NCI-H2029 (cell line): ENCODE measurements around the gene SDC3.

ENCODE experiments used
- DNase-seq: peaks from one replicate; lab custom pipeline; 2025; lab: John Stamatoyannopoulos, UW

SDC3 gene

DNA sequence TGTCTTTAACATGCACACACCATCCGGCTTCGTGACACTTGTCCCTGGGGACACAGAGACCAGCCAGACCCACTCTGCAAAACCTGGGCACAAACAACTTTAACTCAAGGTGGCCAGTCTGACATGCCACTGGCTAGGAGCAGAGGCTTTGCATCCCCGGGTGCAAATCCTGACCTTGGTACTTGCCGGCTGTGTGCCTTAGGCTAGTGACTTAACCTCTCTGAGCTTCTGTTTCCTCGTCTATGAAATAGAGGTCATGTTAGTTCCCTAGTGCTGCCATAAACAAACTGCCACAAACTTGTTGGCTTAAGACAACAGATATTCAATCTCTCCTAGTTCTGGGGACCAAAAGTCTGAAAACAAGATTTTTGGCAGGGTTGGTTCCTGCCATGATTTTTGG lies 60.4 kb downstream of the SDC3 start:
- DNase-seq = no peak

DNA sequence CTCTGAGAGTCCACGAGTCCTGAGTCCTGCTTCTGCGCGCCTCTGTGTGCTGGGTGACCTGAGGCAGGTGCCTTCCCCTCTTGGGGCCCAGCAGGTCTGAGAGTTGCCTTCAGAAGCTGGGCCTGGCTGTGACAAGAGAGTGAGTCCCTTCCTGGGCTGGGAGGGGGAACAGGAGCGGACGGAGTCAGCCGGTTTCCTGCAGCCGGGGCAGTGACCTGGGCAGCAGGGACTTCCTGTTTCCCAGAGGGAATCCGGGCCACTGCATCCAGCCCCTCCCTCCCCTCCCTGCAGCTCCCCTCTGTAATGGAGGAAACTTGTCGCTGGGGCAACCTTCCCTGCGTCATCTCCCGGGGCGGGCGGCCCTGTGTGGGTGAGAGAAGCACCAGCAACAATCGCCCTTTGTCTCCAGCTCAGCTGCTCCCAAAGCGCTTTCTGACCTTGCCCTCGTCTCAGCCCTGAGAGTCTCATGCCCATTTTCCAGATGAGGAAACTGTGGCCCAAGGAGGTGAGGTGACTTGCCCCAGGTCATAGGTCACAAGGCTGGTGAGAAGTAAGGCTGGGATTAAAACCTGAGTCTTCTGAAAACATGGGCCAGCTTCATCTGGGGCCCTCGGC lies 61.1 kb downstream of the SDC3 start:
- no peak for DNase-seq

DNA sequence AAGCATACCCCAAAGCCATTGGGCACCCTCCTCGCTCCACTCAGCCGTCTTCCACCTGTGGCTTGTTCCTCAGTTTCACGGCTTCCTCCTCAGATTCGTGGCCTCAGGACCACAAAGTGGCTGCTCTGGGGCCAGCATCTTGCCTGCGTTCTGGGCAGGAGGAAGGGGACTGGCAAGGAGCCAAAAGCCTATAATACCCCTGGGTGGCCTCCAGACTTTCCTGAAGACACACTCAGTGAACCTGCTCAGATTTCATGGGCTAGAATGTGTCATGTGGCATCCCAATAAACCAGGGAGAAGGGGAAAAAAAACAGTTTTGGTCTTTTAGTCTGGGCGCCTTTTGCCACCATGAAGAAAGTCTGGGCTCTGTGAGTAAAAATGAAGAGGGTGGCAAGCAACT lies 62.0 kb downstream of the SDC3 start:
- no peak for DNase-seq

DNA sequence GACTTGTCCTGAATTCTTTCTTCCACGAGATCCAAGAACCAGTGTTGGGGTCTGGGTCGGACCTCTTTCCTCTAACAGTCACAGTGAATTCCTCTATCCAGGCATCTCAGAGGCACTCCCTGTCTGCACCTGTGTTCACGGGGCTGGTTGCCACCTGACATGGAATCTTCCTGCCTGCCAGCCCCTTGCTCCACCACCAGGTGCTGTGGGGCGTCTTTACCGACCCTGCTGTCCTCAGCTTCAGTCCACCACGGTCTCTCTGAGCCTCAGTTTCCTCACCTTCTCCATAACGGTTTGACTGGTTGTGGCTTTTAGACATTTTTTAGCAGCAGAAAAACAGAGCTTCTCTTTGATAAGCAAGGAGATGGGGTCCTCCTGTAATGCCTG lies 62.7 kb downstream of the SDC3 start:
- DNase-seq = no peak

DNA sequence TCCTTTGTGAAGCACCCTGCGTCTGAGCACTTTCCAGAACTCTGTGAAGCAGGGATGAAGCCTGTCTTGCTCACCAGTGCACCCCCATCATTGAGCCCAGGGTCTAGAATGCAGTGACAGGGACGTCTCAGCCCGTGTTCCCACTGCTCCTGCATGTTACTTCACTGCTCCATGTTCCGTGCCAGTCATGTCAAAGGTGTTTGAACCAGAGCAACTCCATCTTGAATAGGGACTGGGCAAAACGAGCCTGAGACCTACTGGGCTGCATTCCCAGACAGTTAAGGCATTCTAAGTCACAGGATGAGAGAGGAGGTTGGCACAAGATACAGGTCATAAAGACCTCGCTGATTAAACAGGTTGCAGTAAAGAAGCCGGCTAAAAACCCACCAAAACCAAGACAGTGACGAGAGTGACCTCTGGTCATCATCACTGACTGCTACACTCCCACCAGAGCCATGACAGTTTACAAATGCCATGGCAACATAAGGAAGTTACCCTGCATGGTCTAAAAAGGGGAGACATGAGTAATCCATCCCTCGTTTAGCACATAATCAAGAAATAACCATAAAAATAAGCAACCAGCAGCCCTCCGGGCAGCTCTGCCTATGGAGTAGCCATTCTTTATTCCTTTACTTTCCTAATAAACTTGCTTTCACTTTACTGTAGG lies 63.2 kb downstream of the SDC3 start:
- DNase-seq = no peak

DNA sequence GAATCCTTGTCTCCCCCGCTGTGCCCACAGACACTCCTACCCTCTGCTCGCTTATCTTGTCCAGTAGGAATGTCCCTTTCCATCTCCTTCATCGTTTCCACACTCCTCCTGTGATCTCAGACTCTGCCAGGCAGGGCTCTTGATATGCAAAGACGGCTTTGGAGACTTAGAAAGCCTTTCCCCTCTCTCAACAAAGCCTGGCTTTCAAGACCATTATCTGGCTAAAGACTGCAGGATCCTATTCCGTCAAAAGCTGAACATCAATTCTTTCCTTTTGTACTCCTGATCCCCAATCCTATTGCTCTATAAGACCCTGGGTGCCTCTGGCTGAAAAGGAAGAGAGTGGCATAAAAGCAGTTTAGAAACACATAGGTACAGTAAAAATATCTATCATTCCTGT lies 63.9 kb downstream of the SDC3 start:
- no peak for DNase-seq

DNA sequence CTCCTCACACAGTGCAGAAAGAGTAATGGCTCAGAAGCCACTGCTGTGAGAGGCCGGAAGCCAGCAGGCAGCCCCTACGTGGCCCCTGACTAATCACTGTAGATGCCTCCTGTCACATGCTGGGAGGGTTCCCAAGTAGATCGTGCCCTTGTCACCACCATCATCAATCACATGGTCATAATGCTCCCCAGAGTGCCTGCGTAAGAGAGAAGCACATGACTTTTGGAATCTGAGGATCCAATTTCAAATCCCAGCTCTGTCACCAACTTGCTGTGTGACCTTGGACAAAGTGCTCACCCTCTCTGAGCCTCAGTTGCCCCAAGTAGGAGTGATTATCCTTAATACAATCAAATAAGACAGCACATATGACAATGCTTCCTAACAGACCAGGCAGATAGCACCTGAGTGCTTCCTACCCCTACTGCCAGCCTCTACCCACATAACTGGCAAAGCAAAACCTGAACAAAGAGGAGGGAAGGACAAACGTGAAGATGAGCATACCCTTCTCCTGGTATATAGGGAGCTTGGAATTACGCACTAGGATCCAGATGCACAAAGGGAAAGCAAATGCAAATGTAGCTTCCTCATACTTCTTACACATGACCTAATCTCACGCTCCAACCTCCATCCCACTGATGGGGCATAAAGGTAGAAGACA lies 65.7 kb downstream of the SDC3 start:
- no peak for DNase-seq

DNA sequence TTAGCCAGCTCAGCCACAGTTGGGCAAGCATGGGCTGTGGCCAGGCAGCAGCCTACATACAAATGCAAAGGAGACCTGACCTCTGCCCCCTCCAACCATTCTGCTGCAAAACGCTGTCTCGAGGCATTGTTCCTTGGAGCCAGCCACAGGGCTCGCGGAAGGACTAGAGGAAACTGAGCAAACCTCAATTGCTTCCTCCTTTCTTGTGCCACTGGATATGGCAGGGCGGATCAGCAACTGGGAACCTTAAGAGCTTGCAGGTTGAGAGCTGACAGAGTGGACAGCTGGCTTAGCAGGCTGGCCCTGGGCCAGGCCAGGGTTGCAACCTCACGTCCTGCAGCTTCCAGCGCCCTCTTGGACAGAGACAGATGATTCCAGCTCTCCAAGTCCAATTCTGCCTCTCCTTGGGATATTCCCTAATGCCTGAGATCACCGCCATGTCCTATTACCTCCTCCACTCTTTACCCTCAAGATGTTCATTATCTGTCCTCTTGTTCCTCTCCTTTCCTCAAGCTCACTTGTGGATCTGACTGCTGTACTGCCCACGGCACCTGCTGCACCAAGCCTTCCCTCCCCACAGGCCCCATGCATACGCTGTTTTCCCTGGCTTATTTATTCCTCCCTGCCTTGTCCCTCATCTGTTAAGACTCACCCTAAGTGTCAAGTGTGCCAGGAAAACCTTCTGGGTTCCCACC lies 67.5 kb downstream of the SDC3 start:
- DNase-seq = peak; percentile 39

DNA sequence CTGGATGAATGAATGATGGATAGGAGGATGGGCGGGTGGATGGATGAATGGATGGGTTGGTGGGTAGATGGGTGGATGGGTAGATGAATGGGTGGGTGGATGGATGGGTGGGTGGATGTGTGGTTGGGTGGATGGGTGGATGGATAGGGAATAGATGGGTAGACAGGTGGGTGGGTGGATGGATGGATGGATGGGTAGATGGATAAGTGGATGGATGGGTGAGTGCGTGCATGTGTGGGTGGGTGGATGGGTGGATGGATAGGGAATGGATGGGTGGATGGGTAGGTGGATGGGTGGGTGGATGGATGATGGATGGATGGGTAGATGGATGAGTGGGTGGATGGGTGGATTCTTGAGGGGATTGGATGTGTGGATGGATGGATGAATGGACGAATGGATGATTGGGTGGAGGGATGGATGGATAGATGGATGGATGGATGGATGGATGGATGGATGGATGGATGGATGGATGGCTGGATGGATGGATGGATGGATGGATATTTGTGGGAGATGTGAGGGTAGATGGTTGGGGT lies 68.7 kb downstream of the SDC3 start:
- DNase-seq = no peak

DNA sequence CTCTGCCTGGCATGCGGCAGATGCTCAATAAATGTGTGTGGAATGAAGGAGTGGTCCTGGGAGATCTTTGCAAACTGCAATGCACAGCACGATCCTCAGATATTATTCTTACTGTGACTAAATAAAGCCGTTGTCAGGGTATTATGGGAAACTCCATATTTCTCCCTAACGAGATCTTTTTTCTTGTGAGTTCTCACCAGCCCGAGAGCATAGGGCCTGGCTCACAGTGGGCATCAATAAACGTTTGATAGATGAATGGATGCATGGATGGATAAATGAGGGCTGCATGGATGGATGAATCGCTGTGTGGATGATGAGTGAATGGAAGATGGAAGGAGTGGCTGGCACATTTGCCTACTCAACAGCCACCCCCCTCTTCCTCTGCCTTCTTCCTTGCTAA lies 69.6 kb downstream of the SDC3 start:
- DNase-seq = no peak

DNA sequence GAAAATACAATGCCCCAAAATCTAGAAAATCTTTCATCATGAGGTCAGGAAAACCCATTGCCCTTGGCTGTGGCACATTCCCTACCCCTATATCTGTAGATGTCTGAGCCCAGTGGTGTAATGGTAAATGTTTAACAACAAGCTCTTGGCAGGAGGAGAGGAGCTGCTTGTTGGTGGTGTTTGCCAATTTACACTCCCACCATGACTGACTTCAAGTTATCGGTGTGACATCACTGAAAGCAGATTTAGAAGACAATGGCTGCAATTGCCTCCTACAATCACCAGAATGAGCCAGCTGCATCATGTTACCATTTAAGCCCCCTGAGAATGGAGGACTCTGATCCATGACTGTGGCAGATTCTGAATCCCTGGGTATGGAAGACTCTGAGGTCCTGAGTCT lies 70.9 kb downstream of the SDC3 start:
- no peak for DNase-seq

DNA sequence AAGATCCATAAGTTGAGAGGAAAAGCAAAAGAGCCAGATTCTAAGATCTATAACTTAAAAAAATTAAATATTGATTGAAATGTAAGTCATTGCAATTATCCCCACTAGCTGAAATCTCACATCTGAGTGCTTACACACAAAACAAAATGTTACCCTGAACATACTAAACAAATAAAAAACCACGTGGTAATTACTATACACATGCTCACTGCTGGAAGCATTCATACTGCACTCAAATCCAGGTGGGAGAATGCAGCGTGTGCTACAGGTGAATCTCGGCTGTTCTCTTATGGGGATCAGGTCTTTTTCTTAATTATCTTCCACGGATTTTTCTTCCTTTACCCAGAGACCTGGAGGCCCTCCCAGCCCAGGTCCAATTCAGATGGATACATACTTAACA lies 74.3 kb downstream of the SDC3 start:
- no peak for DNase-seq

DNA sequence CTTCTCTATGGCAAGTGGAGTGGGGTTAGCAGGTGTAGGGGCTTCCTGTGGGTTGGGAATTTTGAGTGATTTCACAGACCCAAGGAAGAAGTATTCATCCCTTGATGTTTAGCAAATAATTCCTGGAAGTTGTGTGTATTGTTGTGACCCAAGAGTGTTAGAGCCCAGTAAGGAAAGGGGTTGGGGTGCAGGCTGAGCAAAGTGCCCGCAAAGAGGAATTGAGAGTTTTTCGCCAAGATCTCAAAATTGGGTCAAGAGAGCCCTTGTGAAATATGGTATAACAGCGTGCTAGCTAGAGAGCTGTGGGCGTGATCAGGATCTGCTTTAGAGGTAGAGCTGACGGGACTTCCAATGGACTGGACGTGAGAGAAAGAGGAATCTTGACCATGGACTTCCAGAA lies 78.0 kb downstream of the SDC3 start:
- no peak for DNase-seq

DNA sequence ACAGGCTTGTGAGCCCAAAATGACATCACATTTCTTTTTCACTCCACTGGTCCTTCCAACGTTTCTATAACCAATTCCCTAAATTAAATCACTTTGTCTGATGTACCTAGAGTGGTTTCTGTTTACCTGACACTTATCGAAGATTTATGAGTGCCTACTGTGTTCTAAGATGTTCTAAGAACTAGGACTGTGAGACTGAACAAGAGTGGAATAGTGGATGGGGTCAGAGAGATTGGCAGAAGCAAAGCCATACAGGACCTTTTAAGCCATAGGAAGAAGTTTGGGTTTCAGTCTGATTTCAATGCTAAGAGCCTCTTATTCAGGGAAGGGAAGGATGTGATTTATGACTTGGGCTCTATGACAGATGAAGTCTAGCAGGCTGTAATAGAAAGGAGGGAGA lies 78.7 kb downstream of the SDC3 start:
- DNase-seq = no peak

DNA sequence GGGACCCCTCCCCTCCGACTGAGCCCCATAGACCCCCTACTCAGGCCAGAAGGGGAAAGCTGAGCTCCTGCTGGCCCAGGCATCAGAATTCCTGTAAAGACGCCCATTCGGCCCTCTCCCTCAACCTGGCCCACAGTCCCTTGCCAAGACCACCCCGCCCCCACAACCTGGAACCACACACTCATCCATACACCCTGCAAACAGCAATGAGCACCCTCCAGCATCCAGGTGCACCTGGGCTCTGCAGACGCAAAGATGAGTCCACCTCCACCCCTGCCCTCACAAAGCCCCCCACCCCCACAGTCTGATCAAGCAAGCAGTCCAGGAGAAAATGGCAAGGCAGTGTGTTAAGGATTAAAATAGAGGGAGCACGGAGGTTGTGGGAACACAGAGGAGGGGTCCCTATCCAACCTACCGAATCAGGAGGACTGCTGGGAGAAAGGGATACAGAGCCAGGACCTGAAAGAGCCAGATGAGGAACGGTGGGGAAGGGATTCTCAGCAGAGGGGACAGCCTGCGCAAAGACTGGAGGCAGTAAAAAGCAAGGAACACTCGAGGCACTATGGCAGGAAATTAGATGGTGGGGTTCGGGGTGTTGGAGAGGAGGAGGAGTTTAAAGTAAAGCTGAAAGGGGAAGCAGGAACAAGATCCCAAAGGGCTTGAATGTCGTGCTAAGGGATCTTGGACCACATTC lies 83.7 kb downstream of the SDC3 start:
- no peak for DNase-seq

DNA sequence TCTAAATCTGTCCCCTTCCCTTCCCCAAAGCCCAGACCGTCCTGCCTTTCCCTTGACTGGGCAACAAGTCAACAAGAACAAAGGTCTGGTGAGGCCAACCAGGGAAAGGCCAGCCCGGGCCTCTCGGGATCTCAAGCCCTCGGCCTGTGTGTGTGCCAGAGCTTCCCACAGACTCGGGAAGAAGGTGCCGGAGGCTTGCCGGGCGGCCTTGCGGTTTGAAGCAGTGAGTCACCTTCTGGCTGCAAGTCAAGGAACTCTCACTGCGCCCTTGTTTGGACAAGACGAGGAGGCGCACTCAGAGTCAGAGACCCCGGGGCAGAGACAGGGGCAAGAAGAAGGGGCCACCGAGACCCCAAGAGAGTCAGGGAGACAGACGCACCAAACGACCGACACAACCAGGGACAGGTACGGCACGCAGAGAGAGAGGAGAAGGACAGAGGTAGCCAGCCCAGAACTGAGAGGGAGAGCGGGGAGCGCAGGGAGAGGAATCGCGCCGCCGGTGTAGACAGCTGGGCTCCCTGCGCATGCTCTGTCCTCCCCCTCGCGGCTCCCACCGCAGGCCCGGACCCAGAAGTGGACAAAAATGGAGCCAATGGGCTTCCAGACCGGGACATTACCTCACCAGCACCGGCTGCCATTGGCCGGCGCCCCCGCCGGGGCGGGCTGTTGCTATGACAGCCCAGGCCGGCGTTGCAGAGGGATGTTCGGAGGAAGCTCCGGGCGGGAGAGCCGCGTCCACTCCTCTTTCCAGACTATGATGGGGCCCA lies 84.4 kb downstream of the SDC3 start:
- DNase-seq = peak; percentile 93

DNA sequence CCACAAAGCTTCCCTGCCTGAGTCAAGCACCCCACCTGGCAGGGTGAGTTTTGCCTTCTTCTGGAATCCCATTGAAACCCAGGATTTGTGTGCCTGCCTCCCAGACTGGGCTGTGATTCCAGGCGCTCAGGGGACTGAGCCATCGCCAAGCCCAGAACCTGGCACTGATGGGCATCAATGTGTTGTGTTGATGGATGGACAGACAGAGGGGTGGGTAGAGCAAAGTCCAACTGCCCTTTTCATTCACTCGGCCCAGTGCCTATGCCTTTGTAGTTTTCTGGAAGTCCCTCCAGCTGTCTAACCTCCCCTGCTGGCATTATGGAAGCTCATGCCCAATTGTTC lies 85.0 kb downstream of the SDC3 start:
- no peak for DNase-seq

DNA sequence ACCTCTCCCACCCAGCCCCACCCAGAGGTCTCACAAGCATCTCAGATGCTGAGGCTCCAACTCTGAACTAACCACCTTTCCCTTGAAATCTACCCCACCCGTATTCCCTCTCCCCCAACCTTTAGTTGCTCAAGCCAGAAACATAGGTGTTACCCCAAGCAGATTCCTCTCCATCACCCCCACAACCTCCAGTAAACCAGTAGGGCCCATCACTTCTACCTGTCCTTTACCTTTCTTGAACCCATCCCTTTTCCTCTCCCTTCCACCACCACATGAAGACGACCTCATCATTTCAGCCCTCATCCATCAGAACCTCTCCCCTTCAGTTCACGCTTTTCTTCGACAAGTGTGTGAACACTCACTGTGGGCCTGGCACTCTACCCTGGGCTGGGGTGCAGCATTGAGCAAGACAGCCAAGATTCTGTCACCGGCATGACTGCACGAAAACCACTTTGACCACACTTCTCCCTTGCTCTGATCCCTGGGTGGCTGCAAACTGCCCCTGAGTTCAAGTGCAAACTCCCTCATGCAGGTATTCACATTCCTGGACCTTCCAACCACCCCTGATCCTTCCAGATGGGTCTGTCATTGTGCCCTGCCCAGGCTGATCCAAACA lies 85.5 kb downstream of the SDC3 start:
- DNase-seq = no peak

DNA sequence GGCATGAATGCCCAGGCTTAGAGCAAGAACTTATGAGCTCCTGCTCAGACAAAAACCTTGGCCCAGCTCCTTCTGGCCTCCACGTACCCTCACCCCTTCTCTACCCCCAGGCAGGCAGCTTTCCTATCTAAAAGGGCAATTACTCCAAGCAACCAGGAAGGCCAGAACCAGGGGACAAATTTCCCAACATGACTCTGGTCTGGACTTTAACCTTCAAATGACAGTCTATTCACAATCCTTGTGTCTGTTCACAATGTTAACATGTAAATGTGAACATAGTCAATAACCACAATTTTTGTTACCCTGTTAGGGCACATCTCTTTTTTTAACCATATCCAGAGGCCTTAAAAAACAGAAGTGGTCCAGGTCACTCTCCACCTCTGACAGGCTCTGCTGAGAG lies 86.6 kb downstream of the SDC3 start:
- DNase-seq = no peak

DNA sequence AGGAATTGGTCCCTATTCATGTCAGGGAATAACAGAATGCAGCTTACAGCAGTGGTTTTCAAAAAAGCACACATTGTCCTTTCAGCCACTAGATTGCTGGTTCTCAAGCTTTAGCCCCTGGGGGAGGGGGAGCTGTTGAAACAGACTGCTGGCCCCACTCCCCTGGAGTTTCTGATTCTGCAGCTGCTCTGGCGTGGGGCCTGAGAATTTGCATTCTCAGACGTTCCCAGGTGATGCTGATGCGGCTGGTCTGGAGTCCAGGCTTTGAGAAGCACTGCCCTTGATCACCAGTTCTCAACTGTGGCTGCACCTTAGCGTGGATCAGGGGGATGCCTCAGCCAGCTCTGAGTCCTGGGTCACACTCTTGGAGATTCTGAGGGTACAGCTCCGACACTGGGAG lies 88.3 kb downstream of the SDC3 start:
- DNase-seq = no peak
